ENCODE data around the gene RAB11A. TPM values are rescaled to one million over a fixed set of nuclear protein-coding genes. Genes with fewer than 3 reads are reported as not detected.

RAB11A gene
- total and polyA plus RNA-seq, 2 of the 13 experiments (the other 11 are each of a cell fraction or from before 2014, with no cell fraction given): 161 to 162 TPM

GRCh38 chr15:65916664-65917406 is 47.5 kb downstream of the RAB11A start (continued):
- TF ChIP-seq ZNF687 (CRISPR knock-in tag; IDR thresholded peaks at IDR 0.05) (peak; percentile 69), ZHX1 (CRISPR knock-in tag; IDR thresholded peaks at IDR 0.05; ENCODE audit: low read depth) (0 out of 2 replicates have a peak, but pooled peaks have one; percentile 6), ZFX (CRISPR knock-in tag; IDR thresholded peaks at IDR 0.05; ENCODE audit: low read depth) (peak; percentile 67), YY1 (IDR thresholded peaks at IDR 0.05; ENCODE audit: insufficient read depth, insufficient replicate concordance, low read depth, low read length) (peak; percentile 20), ZNF136 (CRISPR knock-in tag; IDR thresholded peaks at IDR 0.05; ENCODE audit: low read depth) (no peak), TEAD3 (CRISPR knock-in tag; optimal IDR thresholded peaks at IDR 0.05; ENCODE audit: borderline replicate concordance) (peak; percentile 76), SALL1 (CRISPR knock-in tag; IDR thresholded peaks at IDR 0.05) (peak; percentile 53; the same call in 1 of the 2 replicates), NCOR1 (IDR thresholded peaks at IDR 0.05; ENCODE audit: borderline replicate concordance, low read length) (no peak), NONO (IDR thresholded peaks at IDR 0.05) (no peak), NONO (CRISPR knock-in tag; conservative IDR thresholded peaks at IDR 0.05) (peak; percentile 77; the same call in 1 of the 2 replicates), UBTF (CRISPR knock-in tag; IDR thresholded peaks at IDR 0.05) (peak; percentile 48; the same call in 1 of the 2 replicates), HDAC1 (CRISPR knock-in tag; IDR thresholded peaks at IDR 0.05) (peak; percentile 33; the same call in 1 of the 2 replicates), SMC3 (IDR thresholded peaks at IDR 0.05; ENCODE audit: low read length) (peak; percentile 40), TBX2 (CRISPR knock-in tag; IDR thresholded peaks at IDR 0.05; ENCODE audit: borderline replicate concordance) (peak; percentile 53; the same call in 1 of the 2 replicates), HMGXB4 (CRISPR knock-in tag; IDR thresholded peaks at IDR 0.05; ENCODE audit: borderline replicate concordance in 1 of 2, low read depth in 1 of 2) (peak in 1 of 2 experiments; percentile 55; a peak in 1 of 4 replicates)

All from HepG2 (cell line).